Subcutaneous preadipocyte (primary cell): ENCODE data around the gene ANGPTL8. TPM values are rescaled to one million over a fixed set of nuclear protein-coding genes. Genes with fewer than 3 reads are reported as not detected.

ENCODE experiments used
- total RNA-seq: library from RNA; depleted of rRNA; stranded (reverse); fragments of >200 nt; gene quantifications from 2 replicates; pipeline ENCODE4 v1.2.3, GENCODE V29; 2012

The ANGPTL8 gene
- not detected in 2 replicates for total RNA-seq

DNA sequence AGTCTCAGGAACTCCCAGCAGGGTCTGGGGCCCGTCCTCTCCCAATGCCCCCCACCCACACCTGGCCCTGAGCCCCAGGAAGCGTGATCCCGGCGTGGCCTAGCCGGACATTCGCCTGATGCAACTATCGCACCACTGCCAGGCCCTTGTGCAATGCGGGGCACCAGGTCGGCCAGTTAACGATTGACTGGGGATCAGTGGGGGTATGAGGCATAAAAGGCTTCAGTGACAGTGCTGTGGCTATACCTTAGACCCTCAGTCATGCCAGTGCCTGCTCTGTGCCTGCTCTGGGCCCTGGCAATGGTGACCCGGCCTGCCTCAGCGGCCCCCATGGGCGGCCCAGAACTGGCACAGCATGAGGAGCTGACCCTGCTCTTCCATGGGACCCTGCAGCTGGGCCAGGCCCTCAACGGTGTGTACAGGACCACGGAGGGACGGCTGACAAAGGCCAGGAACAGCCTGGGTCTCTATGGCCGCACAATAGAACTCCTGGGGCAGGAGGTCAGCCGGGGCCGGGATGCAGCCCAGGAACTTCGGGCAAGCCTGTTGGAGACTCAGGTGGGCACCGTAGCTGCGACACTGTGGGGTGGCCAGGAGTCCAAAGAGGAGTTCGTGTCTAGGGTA is at the start of gene ANGPTL8:
ANGPTL8 (plus strand) TSS at position 243 of the 624 bp plus-strand sequence; CDS start at position 262, 19 bp downstream.

DNA sequence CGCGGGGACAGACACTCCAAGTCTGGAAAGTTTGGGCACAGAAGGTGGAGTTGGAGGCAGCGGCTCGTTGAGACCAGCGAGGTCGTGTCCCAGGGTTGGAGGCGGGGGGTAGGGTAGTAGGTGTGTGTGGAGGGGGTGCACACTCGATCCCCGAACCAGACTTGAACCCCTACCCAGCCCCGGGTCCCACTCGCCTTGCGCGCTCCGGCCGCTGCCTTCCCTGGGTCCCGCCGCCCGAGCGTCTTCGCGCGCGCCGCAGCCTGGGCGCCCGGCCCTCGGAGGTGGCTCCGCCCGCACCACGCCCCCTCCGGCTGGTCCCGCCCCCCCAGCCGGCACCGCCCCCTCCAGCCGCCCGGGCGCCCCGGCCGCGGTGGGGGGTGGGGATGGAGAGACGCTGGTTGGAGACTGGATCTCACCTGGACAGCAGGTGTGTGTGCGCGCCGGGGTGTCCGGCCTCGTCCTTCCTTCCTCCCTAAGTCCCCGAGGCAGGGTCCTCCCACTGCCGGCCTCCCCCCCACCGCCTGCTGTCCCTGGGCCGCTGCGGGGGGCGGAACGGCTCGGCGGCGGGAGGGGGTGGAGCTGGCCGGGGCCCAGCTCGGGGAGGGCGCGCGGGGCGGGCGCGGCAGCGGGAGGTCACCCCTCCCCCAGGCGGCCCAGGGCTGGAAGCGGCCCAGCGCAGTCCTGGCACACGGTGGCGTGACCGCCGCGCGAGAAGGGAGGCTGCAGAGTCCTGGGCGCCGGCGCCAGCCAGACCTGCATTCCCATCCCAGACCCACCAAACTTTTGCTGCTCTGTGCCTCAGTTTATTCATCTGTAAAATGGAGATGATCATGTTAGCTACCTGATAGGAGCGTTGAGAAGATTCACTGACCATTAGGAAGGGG is 41.9 kb upstream of the ANGPTL8 start, which contains the start of gene KANK2:
KANK2 (minus strand) TSS at position 255 of the 884 bp plus-strand sequence. CDS start 3,034 bp downstream, outside the sequence.

DNA sequence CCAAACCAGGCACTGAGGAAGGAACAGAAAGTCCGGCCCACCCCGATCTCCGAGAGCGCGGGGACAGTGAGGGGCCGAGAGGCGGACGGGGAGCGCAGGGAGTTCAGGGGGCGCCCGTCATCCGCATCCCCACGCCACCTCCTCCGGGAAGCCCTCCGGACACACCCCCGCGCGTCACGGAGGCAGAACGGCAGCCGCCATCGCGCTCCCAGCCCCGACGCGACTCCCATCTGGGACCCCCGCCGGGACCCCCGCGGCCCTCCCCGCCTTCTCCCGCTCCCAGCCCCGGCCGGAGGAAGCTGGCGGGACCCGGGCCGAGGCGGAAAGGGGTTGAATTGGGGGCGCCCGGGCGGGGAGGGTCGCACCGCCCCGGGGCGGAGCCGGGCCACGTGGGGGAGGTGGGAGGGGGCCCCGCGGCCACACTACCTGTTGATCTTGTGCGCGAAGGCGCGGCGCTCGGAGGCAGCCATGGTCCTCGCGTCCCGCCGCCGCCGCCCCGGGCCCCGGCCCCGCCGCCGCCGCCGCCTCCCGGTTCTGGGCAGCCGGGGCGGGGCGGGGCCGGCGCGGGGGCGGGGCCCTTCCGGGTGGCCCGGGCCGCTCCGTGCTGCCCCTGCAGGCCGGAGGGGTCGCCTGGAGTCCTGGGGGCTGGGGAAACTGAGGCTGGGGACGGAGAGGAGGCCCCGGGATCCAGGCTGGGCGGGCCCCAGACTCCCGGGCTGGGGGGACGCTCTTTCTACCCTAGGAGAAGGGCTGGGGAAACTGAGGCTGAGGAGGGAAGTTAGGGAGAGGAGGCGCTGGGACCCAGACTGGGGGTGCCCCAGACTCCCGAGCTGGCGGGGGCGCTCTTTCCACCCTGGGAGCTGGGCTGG is 22.8 kb downstream of the ANGPTL8 start, which contains the start of gene DOCK6:
DOCK6 (minus strand) TSS at position 554 of the 869 bp plus-strand sequence; CDS start at position 470, 84 bp downstream.

Other genes starting within 250 kb of the ANGPTL8 start
- 262 and 309 TPM in 2 replicates for gene LDLR, start 150.2 kb upstream of the ANGPTL8 start, total RNA-seq
- gene SPC24, start 83.8 kb upstream of the ANGPTL8 start, total RNA-seq = 90.8 and 92.5 TPM in 2 replicates
- 206 and 259 TPM in 2 replicates for gene KANK2, start 42.1 kb upstream of the ANGPTL8 start, total RNA-seq
- 8.5 and 19.2 TPM in 2 replicates for gene DOCK6, start 22.9 kb downstream of the ANGPTL8 start, total RNA-seq
- not detected in 2 replicates for gene TSPAN16, start 56.5 kb downstream of the ANGPTL8 start, total RNA-seq
- gene RAB3D, start 100.0 kb downstream of the ANGPTL8 start, total RNA-seq = 12.7 and 15.4 TPM in 2 replicates
- gene TMEM205, start 106.6 kb downstream of the ANGPTL8 start, total RNA-seq = 59.0 and 130 TPM in 2 replicates
- gene CCDC159, start 106.9 kb downstream of the ANGPTL8 start, total RNA-seq = 2.2 and 2.9 TPM in 2 replicates
- gene PLPPR2, start 115.8 kb downstream of the ANGPTL8 start, total RNA-seq = 7.6 and 9.6 TPM in 2 replicates
- gene SWSAP1, start 135.0 kb downstream of the ANGPTL8 start, total RNA-seq = 0.59 and 0.73 TPM in 2 replicates
- gene EPOR, start 144.7 kb downstream of the ANGPTL8 start, total RNA-seq = 3.7 and 7.0 TPM in 2 replicates
- 0.37 and 0.98 TPM in 2 replicates for gene RGL3, start 179.7 kb downstream of the ANGPTL8 start, total RNA-seq
- 0.39 TPM in 1 of 2 replicates, not detected in the other for gene ODAD3, start 195.5 kb downstream of the ANGPTL8 start, total RNA-seq
- 113 and 118 TPM in 2 replicates for gene PRKCSH, start 196.0 kb downstream of the ANGPTL8 start, total RNA-seq
- not detected in 2 replicates for gene ELAVL3, start 241.4 kb downstream of the ANGPTL8 start, total RNA-seq